ENCODE data around the gene EFNB2. TPM values are rescaled to one million over a fixed set of nuclear protein-coding genes. Genes with fewer than 3 reads are reported as not detected.
A peak's percentile ranks its signal among the peaks of the same experiment; 100 is the strongest.

The EFNB2 gene
- total RNA-seq, 4 donors from 2014 or later, result 10.0 to 20.2 (median 17.5) TPM

DNA sequence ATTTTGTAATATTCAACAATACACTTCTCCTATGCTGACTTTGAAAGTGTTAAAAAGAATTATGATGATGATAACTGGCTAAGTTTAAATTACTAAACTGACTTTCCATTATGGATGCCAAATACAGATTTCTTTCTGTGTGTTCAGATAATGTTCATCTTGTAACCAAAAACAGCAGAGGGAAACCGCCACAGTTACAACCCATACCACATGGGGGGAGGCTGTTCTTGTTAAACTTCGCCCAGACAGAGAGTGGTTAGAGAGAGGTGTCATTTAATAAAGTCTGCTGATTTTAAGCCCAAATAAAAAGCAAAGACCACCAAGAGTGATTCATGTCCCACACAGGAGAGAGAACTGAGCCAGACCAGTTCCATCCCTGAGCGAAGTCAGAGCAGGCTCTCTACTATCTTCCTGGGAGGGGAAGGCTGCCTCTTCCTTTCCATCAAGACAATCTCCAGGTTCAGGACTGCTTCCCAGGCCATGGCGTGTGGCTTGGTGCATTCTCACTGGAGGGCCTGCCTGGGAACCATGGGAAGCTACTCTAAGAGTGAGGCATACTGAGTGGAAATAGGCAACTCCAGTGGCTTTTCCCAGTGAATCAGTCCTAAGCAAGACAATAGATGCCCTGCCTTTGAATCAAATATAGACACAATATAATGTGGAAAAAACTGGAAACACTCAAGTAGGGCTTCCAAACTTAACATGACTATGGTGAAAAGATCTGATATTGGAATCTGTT lies 18.2 kb downstream of the EFNB2 start:
- no peak for DNase-seq (ENCODE audit: extremely low spot score)
- H3K27me3 ChIP-seq, result no peaks in the 10 kb centered on the region
- intact Hi-C loops (cut with DNase I), result no loop called here
- no peak overlapping the region for H3K27ac ChIP-seq (replicated peaks in 1 of 4)
- no peak overlapping the region for H3K4me3 ChIP-seq
- no peaks in the 10 kb centered on the region for H3K9me3 ChIP-seq
- peaks cover 0 to 46% (median 41%) of the 10 kb centered on the region in 4 donors for H3K4me1 ChIP-seq
- WGBS, result 86% methylated on average over 3 of the region's 4 CpGs
- H3K36me3 ChIP-seq, result no peaks in the 10 kb centered on the region
- no peak for TF ChIP-seq CTCF (IDR thresholded peaks at IDR 0.05)
- no peak for TF ChIP-seq POLR2AphosphoS5 (IDR thresholded peaks at IDR 0.05)
- no peak for TF ChIP-seq EP300 (IDR thresholded peaks at IDR 0.05)
- no peak for TF ChIP-seq POLR2A (IDR thresholded peaks at IDR 0.05; ENCODE audit: low read depth)

GRCh38 chr13:106515635-106516254 lies 19.7 kb downstream of the EFNB2 start:
- whole genome bisulfite sequencing, result 96% methylated on average over 5 of the region's 5 CpGs
- no peak overlapping the region for H3K27ac ChIP-seq (replicated peaks in 1 of 4)
- H3K4me1 ChIP-seq, result peaks cover 0 to 46% (median 40%) of the 10 kb centered on the region in 4 donors
- no peaks in the 10 kb centered on the region for H3K27me3 ChIP-seq
- peaks cover 0 to 4% (median 0%) of the 10 kb centered on the region in 4 donors for H3K36me3 ChIP-seq
- TF ChIP-seq CTCF (IDR thresholded peaks at IDR 0.05) (no peak), POLR2AphosphoS5 (IDR thresholded peaks at IDR 0.05) (no peak), POLR2A (IDR thresholded peaks at IDR 0.05; ENCODE audit: low read depth) (no peak), EP300 (IDR thresholded peaks at IDR 0.05) (no peak)
- no peaks in the 10 kb centered on the region for H3K9me3 ChIP-seq
- no peak for DNase-seq (ENCODE audit: extremely low spot score)
- intact Hi-C loops (cut with DNase I), result no loop called here
- H3K4me3 ChIP-seq, result no peak overlapping the region

GRCh38 chr13:106514928-106515634 lies 20.4 kb downstream of the EFNB2 start:
- Histone ChIP-seq H3K27ac (replicated peaks in 1 of 4) (no peak overlapping the region), H3K27me3 (no peaks in the 10 kb centered on the region), H3K4me1 (peaks cover 0 to 40% (median 34%) of the 10 kb centered on the region in 4 donors), H3K4me3 (no peak overlapping the region), H3K9me3 (no peaks in the 10 kb centered on the region), H3K36me3 (peaks cover 0 to 4% (median 4%) of the 10 kb centered on the region in 4 donors)
- WGBS, result 89% methylated on average over 15 of the region's 15 CpGs
- DNase-seq (ENCODE audit: extremely low spot score), result no peak
- intact Hi-C loops (cut with DNase I), result no loop called here
- TF ChIP-seq POLR2AphosphoS5 (IDR thresholded peaks at IDR 0.05) (no peak), POLR2A (IDR thresholded peaks at IDR 0.05; ENCODE audit: low read depth) (no peak), CTCF (IDR thresholded peaks at IDR 0.05) (no peak), EP300 (IDR thresholded peaks at IDR 0.05) (no peak)

DNA sequence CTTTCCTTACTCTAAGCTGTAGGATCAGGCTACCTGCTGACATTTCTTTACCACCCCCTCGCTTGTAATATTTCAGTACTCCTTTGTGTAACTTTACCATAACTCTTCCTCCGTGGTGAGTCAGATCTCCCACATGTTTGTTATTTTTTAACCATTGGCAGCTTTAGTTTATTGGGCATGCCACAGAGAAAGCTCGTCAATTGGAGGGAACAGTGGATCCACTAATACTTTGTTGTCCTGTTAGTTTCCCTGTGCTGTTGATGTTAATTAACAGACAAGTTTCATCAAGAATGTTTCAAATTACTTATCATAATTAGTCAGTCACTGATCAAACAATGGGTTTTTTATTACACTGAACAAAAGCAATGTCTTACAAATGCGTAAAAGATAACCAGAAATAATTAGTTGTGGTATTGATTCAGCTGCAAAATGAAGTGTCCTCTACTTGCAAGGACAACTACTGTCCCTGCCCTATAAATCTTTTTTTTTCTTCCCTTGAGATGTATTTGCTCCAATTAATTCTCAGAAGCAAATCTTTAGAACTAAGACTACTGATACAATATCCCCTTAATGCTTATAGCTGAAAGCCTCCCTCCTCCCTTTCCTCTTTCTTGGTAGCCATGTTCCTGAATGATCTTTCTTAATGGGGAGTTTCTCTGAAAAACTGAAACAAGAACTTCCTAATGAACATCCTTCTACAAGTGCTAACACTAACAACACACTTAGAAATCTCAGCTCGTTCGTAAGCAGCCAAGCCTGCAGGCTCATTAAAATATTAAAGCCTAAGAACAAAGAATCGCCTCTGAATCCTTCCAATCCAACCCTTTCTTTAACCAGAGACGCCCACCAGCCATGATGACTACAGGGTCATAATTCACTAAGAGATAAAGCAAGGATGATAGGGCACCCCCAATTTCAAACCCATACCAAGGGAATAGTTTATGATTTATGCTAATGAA lies 22.2 kb downstream of the EFNB2 start:
- intact Hi-C loops (cut with DNase I), result no loop called here
- Histone ChIP-seq H3K27ac (replicated peaks in 1 of 4) (peak overlapping the region in 1 of 4 donors; percentile 7), H3K4me3 (no peak overlapping the region), H3K27me3 (no peaks in the 10 kb centered on the region), H3K9me3 (no peaks in the 10 kb centered on the region), H3K4me1 (peaks cover 0 to 38% (median 32%) of the 10 kb centered on the region in 4 donors), H3K36me3 (peaks cover 0 to 4% (median 4%) of the 10 kb centered on the region in 4 donors)
- 81% methylated on average over 8 of the region's 8 CpGs for WGBS
- DNase-seq (ENCODE audit: extremely low spot score), result no peak
- TF ChIP-seq CTCF (IDR thresholded peaks at IDR 0.05) (no peak), POLR2A (IDR thresholded peaks at IDR 0.05; ENCODE audit: low read depth) (no peak), POLR2AphosphoS5 (IDR thresholded peaks at IDR 0.05) (no peak), EP300 (IDR thresholded peaks at IDR 0.05) (no peak)

Measured in esophagus muscularis mucosa (tissue), 4 donors.